ENCODE data around the gene ATP13A4.
A peak's percentile ranks its signal among the peaks of the same experiment; 100 is the strongest.

ATP13A4 gene

DNA sequence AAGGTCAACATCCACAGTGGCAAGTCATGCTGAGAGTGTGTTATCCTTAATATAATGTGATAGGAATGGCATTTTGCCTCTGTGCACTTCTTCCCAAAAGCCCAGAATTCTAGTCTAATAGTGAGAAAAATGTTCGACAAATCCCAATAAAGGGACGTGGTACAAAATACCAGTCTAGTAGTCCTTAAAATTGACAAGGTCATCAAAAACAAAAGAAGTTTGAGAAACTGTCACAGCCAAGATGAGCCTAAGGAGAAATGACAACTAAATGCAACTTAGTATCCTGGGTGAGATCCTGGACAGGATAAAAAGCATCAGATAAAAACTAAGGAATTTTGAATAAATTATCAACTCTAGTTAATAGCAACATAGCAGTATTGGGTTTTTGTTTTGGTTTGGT, 14.4 kb upstream of the ATP13A4 start:
- no peaks in the 10 kb centered on the region for H3K27me3 ChIP-seq (ENCODE audit: low read depth, low read length)
- H3K4me3 ChIP-seq (ENCODE audit: low read length): no peak overlapping the region
- no peak overlapping the region for H3K9ac ChIP-seq (ENCODE audit: low read length)
- no peaks in the 10 kb centered on the region for H3K79me2 ChIP-seq (ENCODE audit: low read length)
- H3K9me3 ChIP-seq (ENCODE audit: insufficient read depth, low read length): no peaks in the 10 kb centered on the region
- H3K4me2 ChIP-seq (ENCODE audit: low read length): no peak overlapping the region
- TF ChIP-seq EZH2phosphoT487 (IDR thresholded peaks at IDR 0.05; ENCODE audit: low read depth): no peak
- TF ChIP-seq, protein P1, sequence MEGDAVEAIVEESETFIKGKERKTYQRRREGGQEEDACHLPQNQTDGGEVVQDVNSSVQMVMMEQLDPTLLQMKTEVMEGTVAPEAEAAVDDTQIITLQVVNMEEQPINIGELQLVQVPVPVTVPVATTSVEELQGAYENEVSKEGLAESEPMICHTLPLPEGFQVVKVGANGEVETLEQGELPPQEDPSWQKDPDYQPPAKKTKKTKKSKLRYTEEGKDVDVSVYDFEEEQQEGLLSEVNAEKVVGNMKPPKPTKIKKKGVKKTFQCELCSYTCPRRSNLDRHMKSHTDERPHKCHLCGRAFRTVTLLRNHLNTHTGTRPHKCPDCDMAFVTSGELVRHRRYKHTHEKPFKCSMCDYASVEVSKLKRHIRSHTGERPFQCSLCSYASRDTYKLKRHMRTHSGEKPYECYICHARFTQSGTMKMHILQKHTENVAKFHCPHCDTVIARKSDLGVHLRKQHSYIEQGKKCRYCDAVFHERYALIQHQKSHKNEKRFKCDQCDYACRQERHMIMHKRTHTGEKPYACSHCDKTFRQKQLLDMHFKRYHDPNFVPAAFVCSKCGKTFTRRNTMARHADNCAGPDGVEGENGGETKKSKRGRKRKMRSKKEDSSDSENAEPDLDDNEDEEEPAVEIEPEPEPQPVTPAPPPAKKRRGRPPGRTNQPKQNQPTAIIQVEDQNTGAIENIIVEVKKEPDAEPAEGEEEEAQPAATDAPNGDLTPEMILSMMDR (IDR thresholded peaks at IDR 0.05; ENCODE audit: low read depth, low read length): no peak
- H3K4me1 ChIP-seq (ENCODE audit: low read length): 0 out of 2 replicates have a peak, but pooled peaks cover 3% of the 10 kb centered on the region
- H2AFZ ChIP-seq (ENCODE audit: low read depth, low read length): no peak overlapping the region
- no peaks in the 10 kb centered on the region for H3K36me3 ChIP-seq (replicated peaks; ENCODE audit: low read depth, low read length)
- no peak overlapping the region for H3K27ac ChIP-seq (ENCODE audit: low read length)
- H4K20me1 ChIP-seq (ENCODE audit: insufficient read depth, low read length): no peaks in the 10 kb centered on the region

- Histone ChIP-seq H3K79me2 (ENCODE audit: low read length) (no peaks in the 10 kb centered on the region), H3K4me3 (ENCODE audit: low read length) (no peak overlapping the region), H3K4me2 (ENCODE audit: low read length) (no peak overlapping the region), H4K20me1 (ENCODE audit: insufficient read depth, low read length) (no peaks in the 10 kb centered on the region), H3K9ac (ENCODE audit: low read length) (no peak overlapping the region), H3K27me3 (ENCODE audit: low read depth, low read length) (no peaks in the 10 kb centered on the region), H3K4me1 (ENCODE audit: low read length) (0 out of 2 replicates have a peak, but pooled peaks cover 3% of the 10 kb centered on the region), H3K36me3 (replicated peaks; ENCODE audit: low read depth, low read length) (no peaks in the 10 kb centered on the region), H3K9me3 (ENCODE audit: insufficient read depth, low read length) (no peaks in the 10 kb centered on the region), H2AFZ (ENCODE audit: low read depth, low read length) (no peak overlapping the region), H3K27ac (ENCODE audit: low read length) (no peak overlapping the region)
- TF ChIP-seq EZH2phosphoT487 (IDR thresholded peaks at IDR 0.05; ENCODE audit: low read depth): no peak
- TF ChIP-seq, protein P1 (IDR thresholded peaks at IDR 0.05; ENCODE audit: low read depth, low read length): peak; percentile 38
Measured at GRCh38 chr3:193564012-193564411, 9.3 kb upstream of the ATP13A4 start.

DNA sequence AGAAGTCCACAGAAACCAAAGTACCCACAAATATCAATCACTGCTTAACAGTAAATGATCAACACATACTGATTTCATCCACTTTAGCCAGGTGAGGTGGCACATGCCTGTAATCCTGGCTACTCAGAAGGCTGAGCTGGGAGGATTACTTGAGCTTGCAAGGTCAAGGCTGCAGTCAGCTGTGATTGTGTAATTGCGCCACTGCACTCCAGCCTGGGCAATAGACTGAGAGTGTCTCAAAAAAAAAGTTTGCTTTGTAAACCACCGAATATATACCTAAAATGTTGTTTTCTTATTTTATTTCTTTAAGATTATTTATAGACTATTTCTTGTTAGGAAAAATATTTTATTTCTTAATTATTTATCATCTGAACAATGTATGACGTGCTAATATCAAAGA, 8.7 kb upstream of the ATP13A4 start:
- no peaks in the 10 kb centered on the region for H3K79me2 ChIP-seq (ENCODE audit: low read length)
- no peak overlapping the region for H3K9ac ChIP-seq (ENCODE audit: low read length)
- no peaks in the 10 kb centered on the region for H3K9me3 ChIP-seq (ENCODE audit: insufficient read depth, low read length)
- H4K20me1 ChIP-seq (ENCODE audit: insufficient read depth, low read length): no peaks in the 10 kb centered on the region
- no peak overlapping the region for H3K4me3 ChIP-seq (ENCODE audit: low read length)
- no peak overlapping the region for H2AFZ ChIP-seq (ENCODE audit: low read depth, low read length)
- TF ChIP-seq, protein P1 (IDR thresholded peaks at IDR 0.05; ENCODE audit: low read depth, low read length): no peak
- no peak for TF ChIP-seq EZH2phosphoT487 (IDR thresholded peaks at IDR 0.05; ENCODE audit: low read depth)
- no peak overlapping the region for H3K4me2 ChIP-seq (ENCODE audit: low read length)
- 0 out of 2 replicates have a peak, but pooled peaks cover 3% of the 10 kb centered on the region for H3K4me1 ChIP-seq (ENCODE audit: low read length)
- H3K36me3 ChIP-seq (replicated peaks; ENCODE audit: low read depth, low read length): no peaks in the 10 kb centered on the region
- H3K27ac ChIP-seq (ENCODE audit: low read length): no peak overlapping the region
- no peaks in the 10 kb centered on the region for H3K27me3 ChIP-seq (ENCODE audit: low read depth, low read length)

DNA sequence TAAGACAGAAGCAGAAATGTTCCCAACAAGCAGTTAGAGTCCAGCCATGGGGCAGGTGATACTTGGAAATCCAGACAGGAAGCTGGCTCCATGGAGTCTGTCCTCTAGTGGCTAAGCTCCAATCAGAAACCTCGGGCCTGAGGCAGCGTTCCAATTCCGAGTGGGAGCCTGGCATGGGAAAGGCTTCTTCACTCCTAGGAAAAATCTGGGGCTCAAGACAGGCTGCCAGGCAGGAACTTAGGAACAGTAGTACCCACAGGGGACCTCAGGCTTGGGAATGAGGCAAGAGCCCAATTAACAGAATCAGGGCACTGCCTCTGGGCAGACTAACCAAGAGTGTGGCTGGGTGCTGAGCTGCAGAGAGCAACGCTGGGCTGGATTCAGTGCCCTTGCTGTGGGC, 6.2 kb upstream of the ATP13A4 start:
- Histone ChIP-seq H3K4me1 (ENCODE audit: low read length) (no peaks in the 10 kb centered on the region), H3K9me3 (ENCODE audit: insufficient read depth, low read length) (no peaks in the 10 kb centered on the region), H3K4me3 (ENCODE audit: low read length) (no peak overlapping the region), H3K27me3 (ENCODE audit: low read depth, low read length) (no peaks in the 10 kb centered on the region), H3K36me3 (replicated peaks; ENCODE audit: low read depth, low read length) (no peaks in the 10 kb centered on the region), H3K79me2 (ENCODE audit: low read length) (no peaks in the 10 kb centered on the region), H3K4me2 (ENCODE audit: low read length) (no peak overlapping the region), H4K20me1 (ENCODE audit: insufficient read depth, low read length) (no peaks in the 10 kb centered on the region), H3K9ac (ENCODE audit: low read length) (no peak overlapping the region), H3K27ac (ENCODE audit: low read length) (no peak overlapping the region), H2AFZ (ENCODE audit: low read depth, low read length) (no peak overlapping the region)
- no peak for TF ChIP-seq EZH2phosphoT487 (IDR thresholded peaks at IDR 0.05; ENCODE audit: low read depth)
- TF ChIP-seq, protein P1 (IDR thresholded peaks at IDR 0.05; ENCODE audit: low read depth, low read length): no peak

All from OCI-LY3 (cell line).